HG02588 (cell line): Measurements from ENCODE around the gene RGS10.
"Not testable (repeated sequence)": the region's sequence is repeated elsewhere in the genome, so short reads cannot be mapped to it uniquely, and the experiment has no call there.

Experiments used
- ATAC-seq: cut with Tn5 transposase; IDR thresholded peaks from one replicate; pipeline ENCODE4 v1.9.1; 2021; ENCODE audit warnings: mild to moderate bottlenecking, moderate library complexity; ENCODE audit not compliant: unreplicated experiment

RGS10 gene

DNA sequence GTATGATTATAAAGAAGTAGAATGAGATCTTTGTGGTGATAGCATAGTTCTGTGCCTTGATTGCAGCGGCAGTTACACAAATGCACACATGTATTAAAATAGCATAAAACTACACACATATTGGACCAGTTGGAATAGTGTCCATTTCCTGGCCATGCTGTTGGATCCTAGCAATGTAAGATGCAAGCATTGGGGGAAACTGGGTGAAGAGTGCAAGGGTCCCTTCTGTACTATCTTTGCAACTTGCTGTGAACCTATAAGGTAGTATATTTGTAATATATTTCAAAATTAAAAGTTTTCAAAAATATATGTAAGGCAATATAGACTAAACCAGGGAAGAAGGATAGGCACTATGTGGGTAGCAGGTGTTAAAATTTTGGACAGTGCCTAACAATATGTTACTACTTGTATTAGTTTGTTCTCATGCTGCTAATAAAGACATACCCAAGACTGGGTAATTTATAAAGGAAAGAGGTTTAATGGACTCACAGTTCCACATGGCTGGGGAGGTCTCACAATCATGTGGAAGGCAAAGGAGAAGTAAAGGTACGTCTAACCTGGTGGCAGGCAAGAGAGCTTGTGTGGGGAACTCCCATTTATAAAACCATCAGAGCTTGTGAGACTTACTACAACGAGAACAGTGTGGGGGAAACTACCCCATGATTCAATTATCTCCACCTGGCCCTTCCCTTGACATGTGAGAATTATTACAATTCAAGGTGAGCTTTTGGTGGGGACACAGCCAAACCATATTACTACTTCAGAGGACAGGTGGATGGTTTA lies 71.4 kb downstream of the RGS10 start:
- ATAC-seq, result no peak

DNA sequence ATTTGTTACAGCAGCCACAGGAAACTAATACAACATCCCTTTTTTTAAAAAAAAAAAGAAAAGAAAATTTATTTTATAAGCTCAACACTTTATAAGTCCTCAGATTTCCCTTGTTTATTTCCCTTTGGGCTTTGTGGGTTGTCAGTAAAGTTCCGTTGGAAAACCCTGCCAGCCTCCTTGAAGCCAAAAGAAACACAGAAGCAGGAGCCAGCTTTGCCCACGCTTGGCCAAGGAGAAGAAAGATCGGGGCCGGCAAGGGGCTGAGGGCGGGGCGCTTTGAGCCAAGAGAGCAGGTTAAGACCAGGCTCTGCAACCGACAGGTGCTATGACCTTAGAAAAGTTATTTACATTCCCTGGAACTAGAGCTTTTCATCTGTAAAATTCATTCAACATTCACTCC lies 72.7 kb downstream of the RGS10 start:
- ATAC-seq, result no peak

DNA sequence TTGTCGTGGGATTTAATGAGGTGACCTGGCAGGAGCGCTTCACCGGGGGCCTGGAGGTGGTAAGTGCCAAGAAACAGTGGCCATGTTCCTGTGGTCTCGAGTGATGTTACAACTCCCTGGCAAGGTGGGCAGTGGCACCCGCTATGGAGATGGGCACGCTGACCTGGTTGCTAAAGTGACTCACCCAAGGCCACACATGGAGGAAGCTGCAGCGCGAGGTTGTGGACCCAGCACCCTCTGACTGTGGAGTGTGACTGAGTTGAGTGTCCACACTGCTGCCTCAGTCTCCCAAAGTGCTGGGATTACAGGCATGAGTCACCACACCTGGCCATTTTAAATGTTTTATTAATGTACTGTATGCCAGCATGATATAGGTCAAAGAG lies 73.2 kb downstream of the RGS10 start:
- ATAC-seq, result no peak

DNA sequence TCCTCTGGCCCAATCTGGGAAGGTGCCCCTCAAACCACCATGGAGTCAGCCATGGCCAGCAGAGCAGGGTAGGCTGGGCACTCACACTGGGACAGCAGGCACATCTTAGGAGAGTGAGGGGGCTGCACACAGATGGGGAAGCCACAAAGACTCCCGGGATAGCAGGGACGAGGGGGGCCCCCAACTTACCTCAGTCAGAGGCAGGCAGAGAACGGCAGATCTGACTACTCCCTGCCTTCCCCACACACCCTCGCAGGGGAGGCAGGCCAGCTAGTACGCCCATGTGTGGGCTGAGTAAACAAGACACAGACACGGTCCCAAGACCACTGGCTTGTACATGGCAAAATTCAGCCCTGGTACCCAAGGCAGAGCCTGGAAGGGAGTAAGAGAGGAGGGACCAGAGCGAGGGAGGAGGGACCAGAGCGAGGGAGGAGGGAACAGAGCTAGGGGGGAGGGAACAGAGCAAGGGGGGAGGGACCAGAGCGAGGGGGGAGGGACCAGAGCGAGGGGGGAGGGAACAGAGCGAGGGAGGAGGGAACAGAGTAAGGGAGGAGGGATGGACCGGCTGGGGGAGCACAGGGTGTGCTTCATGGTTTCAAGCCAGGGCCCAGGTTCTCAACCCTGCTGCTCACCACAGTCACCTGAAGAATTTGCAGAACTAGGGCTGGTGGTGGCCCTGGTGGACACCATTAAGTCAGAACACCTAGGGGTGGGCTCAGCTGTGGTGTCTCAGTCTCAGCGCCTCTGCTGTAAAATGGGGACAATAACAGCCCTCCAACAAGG lies 73.8 kb downstream of the RGS10 start:
- ATAC-seq, result no peak

DNA sequence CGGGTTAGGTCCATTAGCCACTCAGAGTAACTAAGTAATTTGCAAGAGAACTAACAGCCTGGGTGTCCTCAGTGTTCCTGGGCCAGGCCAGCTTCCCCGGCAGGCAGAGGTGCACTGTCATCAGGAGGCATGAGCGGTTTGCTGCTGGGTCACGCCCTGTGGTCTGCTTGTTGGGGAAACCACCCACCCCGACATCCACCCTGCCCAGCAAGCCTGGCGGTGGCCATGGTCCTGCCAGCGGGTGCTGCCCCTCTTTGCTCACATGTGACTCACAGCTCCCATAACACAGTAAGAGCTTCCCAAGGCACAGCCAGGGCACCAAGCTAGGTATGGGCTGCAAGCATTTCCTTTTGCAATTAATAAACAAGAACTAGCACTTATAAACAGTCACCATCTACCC lies 75.9 kb downstream of the RGS10 start:
- peak; percentile 64 for ATAC-seq

DNA sequence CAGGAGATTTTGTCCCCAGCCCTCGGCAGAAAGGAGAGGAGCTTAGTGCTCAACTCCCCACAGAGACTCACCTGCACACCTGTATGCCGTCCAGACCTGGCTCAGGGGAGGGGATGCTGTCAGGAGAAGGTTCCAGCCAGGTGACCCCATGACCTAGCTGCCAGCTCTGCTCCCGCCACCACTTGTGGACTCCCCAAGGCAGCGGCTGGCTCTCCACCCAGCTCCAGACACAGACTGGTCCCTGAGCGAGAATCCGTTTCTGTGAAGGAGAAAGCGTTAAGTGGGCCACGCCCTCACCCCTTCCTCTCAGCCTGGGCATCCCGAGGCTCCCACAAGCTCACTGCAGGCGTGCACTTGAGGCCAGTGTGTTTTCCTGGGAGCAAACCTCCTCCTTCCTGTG lies 76.4 kb downstream of the RGS10 start:
- ATAC-seq, result no peak

DNA sequence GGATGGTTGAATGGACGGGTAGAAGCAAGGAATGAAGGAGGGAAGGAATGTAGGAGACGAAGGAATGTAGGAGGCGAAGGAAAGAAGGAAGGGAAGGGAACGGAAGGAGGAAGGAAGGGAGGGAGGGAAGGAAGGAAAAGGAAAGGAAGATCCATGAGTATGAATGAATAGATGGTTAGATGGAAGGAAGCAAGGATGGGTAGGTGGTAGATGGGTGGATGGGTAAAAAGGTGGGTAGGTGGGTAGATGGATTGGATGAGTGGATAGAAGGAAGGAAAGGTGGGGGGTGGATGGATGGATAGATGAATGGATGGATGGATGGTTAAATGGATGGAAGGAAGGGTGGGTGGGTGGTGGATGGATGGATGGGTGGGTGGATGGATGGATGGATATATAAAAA lies 77.4 kb downstream of the RGS10 start:
- no peak for ATAC-seq

DNA sequence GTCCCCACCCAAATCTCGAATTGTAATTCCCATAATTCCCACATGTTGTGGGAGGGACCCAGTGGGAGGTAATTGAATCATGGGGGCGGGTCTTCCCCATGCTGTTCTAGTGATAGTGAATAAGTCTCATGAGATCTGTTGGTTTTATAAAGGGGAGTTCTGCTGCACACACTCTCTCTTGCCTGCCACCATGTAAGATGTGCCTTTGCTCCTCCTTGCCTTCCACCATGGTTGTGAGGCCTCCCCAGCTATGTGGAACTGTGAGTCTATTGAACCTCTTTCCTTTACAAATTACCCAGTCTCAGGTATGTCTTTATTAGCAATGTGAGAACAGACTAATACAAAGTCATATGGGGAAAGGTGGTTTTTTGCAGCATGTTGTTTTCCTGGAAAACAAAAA lies 79.3 kb downstream of the RGS10 start:
- ATAC-seq, result not testable (repeated sequence)

DNA sequence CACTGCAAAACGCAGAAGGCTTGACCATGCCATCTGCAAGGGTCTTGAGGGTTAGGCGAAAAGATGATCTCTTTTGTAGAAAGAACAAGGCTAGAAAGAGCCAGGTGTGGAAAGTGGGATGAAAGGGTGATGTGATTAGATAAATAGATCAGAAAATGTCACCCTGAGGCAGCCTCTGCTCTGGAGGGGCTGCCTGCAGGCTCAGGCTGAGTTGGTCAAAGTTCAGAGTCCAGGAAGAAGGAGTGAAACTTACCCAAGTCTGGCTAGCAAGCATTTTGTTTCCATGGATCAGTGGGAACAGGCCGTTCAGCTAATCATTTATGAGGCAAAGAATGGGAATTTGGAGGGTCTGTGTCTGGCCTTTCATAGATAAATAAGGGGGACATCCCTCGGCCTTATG lies 79.7 kb downstream of the RGS10 start:
- ATAC-seq, result no peak

DNA sequence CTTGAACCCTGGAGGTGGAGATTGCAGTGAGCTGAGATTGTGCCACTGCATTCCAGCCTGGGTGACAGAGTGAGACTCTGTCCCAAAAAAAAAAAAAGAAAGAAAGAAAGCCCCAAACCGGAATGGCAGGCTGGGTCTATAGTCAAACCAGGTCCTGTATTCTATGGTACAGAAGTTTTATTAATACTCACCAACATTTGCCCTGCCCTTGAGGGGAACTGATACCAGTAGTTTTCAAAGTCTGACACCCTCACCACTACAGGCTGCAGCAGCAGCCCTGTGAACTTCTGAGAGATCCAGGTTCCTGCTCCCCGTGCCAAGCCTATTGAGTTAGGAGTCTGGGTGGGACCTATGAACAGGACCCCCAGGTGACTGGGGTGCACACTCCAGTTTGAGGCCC lies 80.6 kb downstream of the RGS10 start:
- ATAC-seq, result no peak

DNA sequence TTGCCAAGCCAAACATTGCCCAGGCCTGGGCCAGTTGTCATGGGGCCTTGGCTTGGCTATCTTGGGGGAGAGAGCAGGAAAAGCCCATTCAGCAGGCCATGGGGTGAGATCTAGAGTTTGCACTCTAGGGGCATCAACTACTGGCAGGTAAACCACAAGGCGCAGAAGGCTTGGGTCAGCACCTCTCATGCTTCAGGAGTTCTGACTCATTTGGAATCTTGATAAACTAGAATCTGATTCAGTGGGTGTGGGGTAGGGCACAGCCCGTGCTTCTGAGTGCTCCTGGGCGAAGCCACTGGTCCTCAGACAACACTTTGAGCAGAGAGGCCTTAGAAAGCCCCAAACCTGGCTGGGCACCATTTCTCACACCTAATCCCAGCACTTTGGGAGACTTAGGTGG lies 81.1 kb downstream of the RGS10 start:
- ATAC-seq, result no peak

DNA sequence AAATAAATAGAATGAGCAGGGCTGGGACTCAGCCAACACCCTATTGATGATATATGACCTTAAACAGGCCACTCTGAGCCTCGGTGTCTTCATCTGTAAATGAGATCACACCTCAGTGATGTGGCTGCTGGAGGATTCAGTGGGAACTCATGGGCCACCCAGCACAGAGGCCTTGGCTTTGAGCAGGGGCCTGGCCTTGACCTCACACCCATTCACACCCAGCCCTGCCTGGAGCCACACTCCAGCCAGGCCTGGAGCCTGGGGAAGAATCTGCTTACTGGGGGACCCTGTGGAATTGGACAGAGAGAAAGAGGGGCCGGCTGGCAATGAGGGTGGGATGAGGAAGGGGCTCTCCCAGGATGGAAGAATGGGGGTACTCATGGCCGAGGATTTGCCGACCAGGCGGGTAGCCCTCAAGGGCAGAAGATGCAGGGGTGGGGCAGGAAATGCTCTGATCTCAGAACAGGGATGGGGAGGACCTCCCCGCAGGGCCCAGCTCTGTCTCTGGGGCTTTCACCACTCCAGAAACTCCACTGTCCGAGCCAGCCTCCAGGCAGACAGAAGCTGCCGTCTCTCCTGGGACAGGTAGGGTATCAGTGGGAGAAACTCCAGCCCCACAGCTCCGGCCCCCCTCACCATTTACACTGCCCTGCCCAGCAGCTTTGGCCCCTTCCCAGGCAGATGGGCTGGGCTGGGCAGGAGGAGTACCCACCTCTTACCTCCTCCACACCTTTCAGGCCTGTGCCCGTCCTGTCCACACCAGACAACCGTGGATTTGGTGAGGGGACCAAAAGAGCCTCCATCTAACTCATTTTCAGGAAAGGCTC lies 81.9 kb downstream of the RGS10 start:
- ATAC-seq, result no peak

DNA sequence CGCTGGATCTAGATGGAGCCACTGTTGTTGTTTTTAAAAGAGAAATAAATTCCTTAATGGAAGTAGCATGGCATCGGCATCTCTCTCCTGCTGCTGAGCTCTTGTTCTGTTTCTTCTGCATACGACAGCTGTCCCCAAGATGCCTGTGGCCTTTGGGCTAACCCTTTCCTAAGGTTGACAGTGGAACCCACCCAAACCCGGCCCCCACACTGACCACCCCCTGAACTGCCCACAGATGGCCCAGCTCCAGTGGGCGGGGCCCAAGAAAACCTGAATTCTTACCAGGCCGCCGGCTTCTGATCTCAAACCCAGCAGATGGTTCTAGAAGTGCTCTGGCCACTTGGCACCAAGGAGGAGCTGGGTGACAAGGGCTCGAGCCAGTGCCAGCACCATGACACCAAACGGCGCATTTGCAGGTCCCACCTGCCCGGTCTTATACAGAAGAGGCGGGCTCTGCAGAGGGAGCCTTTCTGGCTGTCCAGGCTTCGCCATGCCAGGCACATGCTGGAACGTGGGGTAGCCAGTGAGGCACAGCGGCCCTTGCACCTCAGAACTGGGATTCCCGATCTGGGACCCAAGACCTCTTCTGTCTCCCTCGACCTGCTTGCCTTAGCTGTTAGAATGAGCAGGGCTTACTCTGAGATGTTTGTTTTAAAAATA lies 82.7 kb downstream of the RGS10 start:
- no peak for ATAC-seq

DNA sequence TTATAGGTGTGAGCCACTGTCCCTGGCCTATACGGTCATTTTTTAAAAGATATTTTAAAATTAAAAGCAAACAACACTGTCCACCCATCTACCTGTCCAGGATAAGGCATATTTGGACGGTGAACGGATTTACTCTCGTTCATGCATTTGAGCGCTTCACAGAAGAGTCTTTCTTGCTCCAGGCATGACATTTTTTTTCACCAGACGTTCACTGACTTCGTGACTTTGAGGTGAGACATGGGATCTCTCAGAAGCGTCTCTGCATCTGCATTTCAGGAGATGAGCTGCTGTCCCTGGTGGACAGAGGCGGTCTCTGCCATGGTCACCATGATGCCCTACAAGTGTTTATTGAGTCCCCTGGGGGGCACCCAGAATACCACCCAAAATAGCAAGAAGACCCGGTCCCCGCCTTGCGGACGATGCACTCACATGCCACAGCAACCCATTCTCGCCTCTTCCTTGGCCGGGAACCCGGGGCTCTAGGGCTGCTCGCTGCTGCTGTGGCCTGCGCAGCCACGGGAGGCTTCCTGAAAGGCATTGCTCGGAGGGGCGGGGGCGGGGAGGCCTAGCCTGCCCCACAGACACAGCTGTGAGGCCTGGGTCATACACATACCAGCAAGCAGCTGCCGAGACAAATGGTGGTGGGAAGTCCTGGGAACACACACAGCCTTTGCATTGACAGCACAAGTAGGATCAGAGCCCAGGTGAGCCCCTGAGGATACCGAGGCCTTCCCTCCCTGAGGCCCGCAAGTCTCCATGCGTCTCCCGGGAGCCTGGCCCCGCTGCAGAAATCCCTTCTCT lies 84.4 kb downstream of the RGS10 start:
- ATAC-seq, result no peak

DNA sequence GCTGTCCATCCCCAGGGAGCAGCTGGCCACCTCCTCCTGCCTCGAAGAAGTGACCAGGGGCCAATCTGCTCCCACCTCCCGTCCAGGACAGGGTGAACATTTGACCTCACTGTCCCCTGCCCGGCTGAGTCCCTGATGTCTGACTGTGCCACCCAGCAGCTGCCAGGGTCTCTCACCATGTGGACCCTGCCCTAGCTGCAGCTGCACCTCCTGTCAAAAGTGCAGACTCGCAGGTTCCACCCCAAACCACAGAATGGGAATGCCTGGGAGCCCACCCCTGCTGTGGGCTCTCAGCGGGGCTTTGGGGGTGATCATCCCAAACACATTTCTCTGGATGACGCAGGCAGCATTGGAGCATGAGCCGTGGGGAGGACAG lies 86.1 kb downstream of the RGS10 start:
- ATAC-seq, result no peak

DNA sequence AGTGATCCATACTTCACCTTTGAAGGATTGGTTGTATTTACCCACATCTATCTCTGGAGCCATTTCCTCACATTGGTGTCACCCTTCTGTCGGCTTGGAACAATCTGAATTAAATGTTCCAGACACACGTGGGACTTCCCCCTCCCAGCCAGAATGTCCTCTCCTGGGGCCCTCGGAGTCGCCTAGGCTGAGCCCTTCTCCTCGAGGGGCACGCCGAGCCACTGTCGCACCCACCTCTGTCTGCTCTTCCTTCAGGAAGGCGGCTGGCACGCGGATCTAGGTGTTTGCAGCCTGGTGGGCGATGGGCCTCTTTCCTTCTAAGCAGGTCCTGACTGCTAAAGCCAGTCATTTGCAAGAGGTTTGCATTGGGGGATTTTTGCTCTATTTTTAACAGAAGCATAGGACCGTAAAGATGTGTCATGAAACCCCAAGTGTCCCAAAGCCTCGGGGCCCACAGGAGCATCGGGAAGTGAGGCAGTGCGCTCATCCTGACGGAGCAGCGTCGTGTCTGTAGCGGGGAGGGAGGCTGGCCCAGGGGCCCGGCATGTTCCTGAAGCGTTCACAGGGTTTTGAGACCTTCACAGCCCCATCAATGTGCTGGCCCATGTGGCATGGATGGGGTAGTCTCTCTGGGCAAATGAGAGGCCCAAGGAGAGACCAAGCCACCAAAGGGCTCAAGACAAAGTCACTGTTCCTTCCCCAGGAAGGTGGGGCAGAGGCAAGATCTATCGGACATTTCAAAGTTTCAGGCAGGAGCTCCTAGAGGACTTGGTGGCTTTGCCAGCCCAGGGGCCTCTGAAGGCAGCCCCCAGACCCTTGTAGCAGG lies 86.7 kb downstream of the RGS10 start:
- ATAC-seq, result peak; percentile 60

DNA sequence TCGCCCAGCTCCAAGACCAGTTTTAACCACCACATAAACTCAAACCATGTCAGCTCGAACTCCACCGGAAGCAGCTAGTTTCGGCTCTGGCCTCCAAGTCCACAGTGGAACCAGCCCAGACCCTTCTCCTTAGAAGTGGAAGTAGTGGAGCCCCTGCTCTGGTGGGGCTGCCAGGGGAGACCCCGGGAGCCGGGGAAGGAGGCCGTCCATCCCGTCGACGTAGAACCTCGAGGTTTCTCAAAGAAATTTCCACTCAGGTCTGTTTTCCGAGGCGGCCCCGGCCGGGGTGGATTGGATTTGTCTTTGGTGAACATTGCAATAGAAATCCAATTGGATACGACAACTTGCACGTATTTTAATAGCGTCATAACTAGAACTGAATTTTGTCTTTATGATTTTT lies 87.5 kb downstream of the RGS10 start:
- ATAC-seq, result no peak

DNA sequence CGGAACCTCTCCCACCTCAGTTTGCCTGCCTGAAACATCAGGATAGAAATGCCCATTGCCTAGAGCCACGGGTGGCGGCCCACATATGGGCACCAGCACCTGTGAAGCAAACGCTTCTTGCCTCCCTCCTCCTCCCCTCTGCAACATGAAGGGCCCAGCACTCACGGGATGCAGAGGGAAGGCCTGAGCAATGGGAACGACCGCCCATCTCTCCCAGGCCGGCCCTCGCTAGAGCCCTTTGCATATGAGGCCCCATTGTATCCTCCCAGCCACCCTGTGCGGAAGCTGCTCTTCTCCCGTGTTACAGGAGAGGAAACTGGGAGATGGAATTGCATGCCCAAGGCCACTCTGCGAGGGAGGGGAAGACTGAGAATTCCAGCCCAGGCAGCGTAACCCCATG lies 88.2 kb downstream of the RGS10 start:
- no peak for ATAC-seq

DNA sequence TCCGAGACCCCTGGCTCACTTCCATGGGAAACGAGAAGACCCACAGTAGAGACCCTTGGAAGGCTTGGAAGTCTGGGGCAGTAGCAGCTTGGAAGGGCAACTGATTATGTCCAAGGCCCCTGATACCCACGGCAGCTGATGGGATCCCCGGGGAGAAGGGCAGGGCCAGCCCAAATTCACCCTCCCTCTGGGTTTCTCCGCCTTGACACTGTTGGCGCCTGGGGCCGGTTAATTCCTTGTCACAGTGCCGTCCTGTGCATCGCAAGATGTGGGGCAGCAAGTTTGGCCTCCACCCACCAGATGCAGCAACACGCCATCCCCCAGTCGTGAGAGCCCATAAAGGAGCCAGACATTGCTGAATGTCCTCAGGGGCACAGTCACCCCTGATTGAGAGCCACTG lies 89.2 kb downstream of the RGS10 start:
- ATAC-seq, result no peak

DNA sequence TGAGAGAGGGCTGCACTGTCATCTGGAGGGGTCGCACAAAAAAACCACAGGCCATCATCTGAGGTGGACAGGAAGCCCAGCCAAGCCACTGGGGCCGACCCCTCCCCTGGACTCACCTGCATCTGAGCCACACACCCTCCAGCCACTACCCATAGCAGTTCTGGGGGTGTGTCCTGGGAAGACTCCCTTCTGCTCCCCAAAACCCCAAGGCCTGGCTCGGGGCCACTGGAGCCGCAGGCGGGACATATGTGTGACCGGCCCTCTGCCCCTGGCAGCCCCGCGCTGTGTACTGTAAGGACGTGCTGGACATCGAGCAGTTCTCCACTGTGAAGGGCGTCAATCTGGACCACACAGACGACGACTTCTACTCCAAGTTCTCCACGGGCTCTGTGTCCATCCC lies 90.1 kb downstream of the RGS10 start:
- no peak for ATAC-seq
